ENCODE results near the gene ADGRL3.
A peak's percentile ranks its signal among the peaks of the same experiment; 100 is the strongest.

The ADGRL3 gene

GRCh38 chr4:61440321-61440720 lies 240.2 kb downstream of the ADGRL3 start:
- no peak overlapping the region for H3K4me2 ChIP-seq (ENCODE audit: low read length)
- DNase-seq: no peak
- H3K23ac ChIP-seq (ENCODE audit: low read length): no peak overlapping the region
- H3K14ac ChIP-seq (ENCODE audit: low read length): no peak overlapping the region
- no peak overlapping the region for H2BK5ac ChIP-seq (ENCODE audit: low read depth, low read length, poor library complexity)
- no peaks in the 10 kb centered on the region for H3K79me1 ChIP-seq (ENCODE audit: low read length)
- H3K4ac ChIP-seq (ENCODE audit: low read depth, low read length): no peak overlapping the region
- no peaks in the 10 kb centered on the region for H3K9me3 ChIP-seq (ENCODE audit: insufficient read depth, low read depth, low read length)
- H3K4me1 ChIP-seq (ENCODE audit: control insufficient read depth in 1 of 2, insufficient read depth in 2 of 2, low read length in 2 of 2): peaks cover 0 to 2% of the 10 kb centered on the region in 2 experiments
- H4K91ac ChIP-seq (ENCODE audit: low read depth, low read length): no peak overlapping the region
- H3K18ac ChIP-seq (ENCODE audit: low read length): no peak overlapping the region
- H3K79me2 ChIP-seq (ENCODE audit: control insufficient read depth, insufficient read depth, low read length, poor library complexity): no peaks in the 10 kb centered on the region
- no peak overlapping the region for H2AFZ ChIP-seq (ENCODE audit: insufficient read depth, low read length, poor library complexity)
- H2AK5ac ChIP-seq (ENCODE audit: low read length): no peak overlapping the region
- no peaks in the 10 kb centered on the region for H3K27me3 ChIP-seq (ENCODE audit: insufficient read depth, low read length)
- no peak overlapping the region for H4K12ac ChIP-seq (ENCODE audit: low read depth, low read length)
- no peak overlapping the region for H2BK12ac ChIP-seq (ENCODE audit: low read length)
- no CpG with 5 or more reads among the region's 4 CpGs for WGBS (ENCODE audit: extremely low coverage, insufficient coverage, insufficient read length)
- no peak overlapping the region for H3K4me3 ChIP-seq (ENCODE audit: low read depth, low read length)
- H3K27ac ChIP-seq (ENCODE audit: low read depth, low read length): no peak overlapping the region
- no peaks in the 10 kb centered on the region for H3K36me3 ChIP-seq (ENCODE audit: control insufficient read depth in 1 of 2, insufficient read depth in 2 of 2, low read length in 2 of 2)
- H3K9ac ChIP-seq (ENCODE audit: low read length): no peak overlapping the region
- H4K8ac ChIP-seq (ENCODE audit: low read depth, low read length): no peak overlapping the region
- H2BK120ac ChIP-seq (ENCODE audit: insufficient read depth, low read length, poor library complexity): no peak overlapping the region

- no peak overlapping the region for H3K4me2 ChIP-seq (ENCODE audit: low read length)
- no peak overlapping the region for H3K27ac ChIP-seq (ENCODE audit: low read depth, low read length)
- no peak overlapping the region for H4K12ac ChIP-seq (ENCODE audit: low read depth, low read length)
- no peak overlapping the region for H4K91ac ChIP-seq (ENCODE audit: low read depth, low read length)
- H3K27me3 ChIP-seq (ENCODE audit: insufficient read depth, low read length): no peaks in the 10 kb centered on the region
- H2AK5ac ChIP-seq (ENCODE audit: low read length): no peak overlapping the region
- H3K4me3 ChIP-seq (ENCODE audit: low read depth, low read length): no peak overlapping the region
- no peak overlapping the region for H3K14ac ChIP-seq (ENCODE audit: low read length)
- H3K4ac ChIP-seq (ENCODE audit: low read depth, low read length): no peak overlapping the region
- no peaks in the 10 kb centered on the region for H3K36me3 ChIP-seq (ENCODE audit: control insufficient read depth in 1 of 2, insufficient read depth in 2 of 2, low read length in 2 of 2)
- no peak overlapping the region for H2BK12ac ChIP-seq (ENCODE audit: low read length)
- H3K18ac ChIP-seq (ENCODE audit: low read length): no peak overlapping the region
- H2BK5ac ChIP-seq (ENCODE audit: low read depth, low read length, poor library complexity): no peak overlapping the region
- no peak for DNase-seq
- no peak overlapping the region for H3K23ac ChIP-seq (ENCODE audit: low read length)
- H3K9ac ChIP-seq (ENCODE audit: low read length): no peak overlapping the region
- H2AFZ ChIP-seq (ENCODE audit: insufficient read depth, low read length, poor library complexity): no peak overlapping the region
- H3K9me3 ChIP-seq (ENCODE audit: insufficient read depth, low read depth, low read length): no peaks in the 10 kb centered on the region
- H3K79me1 ChIP-seq (ENCODE audit: low read length): no peaks in the 10 kb centered on the region
- no peak overlapping the region for H4K8ac ChIP-seq (ENCODE audit: low read depth, low read length)
- H3K79me2 ChIP-seq (ENCODE audit: control insufficient read depth, insufficient read depth, low read length, poor library complexity): no peaks in the 10 kb centered on the region
- WGBS (ENCODE audit: extremely low coverage, insufficient coverage, insufficient read length): no CpG with 5 or more reads among the region's 2 CpGs
- H2BK120ac ChIP-seq (ENCODE audit: insufficient read depth, low read length, poor library complexity): no peak overlapping the region
- H3K4me1 ChIP-seq (ENCODE audit: control insufficient read depth in 1 of 2, insufficient read depth in 2 of 2, low read length in 2 of 2): peaks cover 0 to 2% of the 10 kb centered on the region in 2 experiments
Measured at GRCh38 chr4:61442936-61443335, 242.8 kb downstream of the ADGRL3 start.

GRCh38 chr4:61443813-61444510 lies 243.8 kb downstream of the ADGRL3 start:
- Histone ChIP-seq H3K9me3 (ENCODE audit: insufficient read depth, low read depth, low read length) (no peaks in the 10 kb centered on the region), H3K4me3 (ENCODE audit: low read depth, low read length) (no peak overlapping the region), H2AK5ac (ENCODE audit: low read length) (no peak overlapping the region), H2BK120ac (ENCODE audit: insufficient read depth, low read length, poor library complexity) (no peak overlapping the region), H3K27ac (ENCODE audit: low read depth, low read length) (no peak overlapping the region), H3K27me3 (ENCODE audit: insufficient read depth, low read length) (no peaks in the 10 kb centered on the region), H3K4me1 (ENCODE audit: control insufficient read depth in 1 of 2, insufficient read depth in 2 of 2, low read length in 2 of 2) (peaks cover 0 to 2% of the 10 kb centered on the region in 2 experiments), H3K4ac (ENCODE audit: low read depth, low read length) (no peak overlapping the region), H4K8ac (ENCODE audit: low read depth, low read length) (no peak overlapping the region), H3K4me2 (ENCODE audit: low read length) (no peak overlapping the region), H3K14ac (ENCODE audit: low read length) (no peak overlapping the region), H3K79me1 (ENCODE audit: low read length) (no peaks in the 10 kb centered on the region), H3K18ac (ENCODE audit: low read length) (no peak overlapping the region), H3K9ac (ENCODE audit: low read length) (no peak overlapping the region), H2BK5ac (ENCODE audit: low read depth, low read length, poor library complexity) (no peak overlapping the region), H2BK12ac (ENCODE audit: low read length) (no peak overlapping the region), H3K79me2 (ENCODE audit: control insufficient read depth, insufficient read depth, low read length, poor library complexity) (no peaks in the 10 kb centered on the region), H4K12ac (ENCODE audit: low read depth, low read length) (peak overlapping the region; percentile 54), H2AFZ (ENCODE audit: insufficient read depth, low read length, poor library complexity) (no peak overlapping the region), H4K91ac (ENCODE audit: low read depth, low read length) (no peak overlapping the region), H3K23ac (ENCODE audit: low read length) (no peak overlapping the region), H3K36me3 (ENCODE audit: control insufficient read depth in 1 of 2, insufficient read depth in 2 of 2, low read length in 2 of 2) (no peaks in the 10 kb centered on the region)
- WGBS (ENCODE audit: extremely low coverage, insufficient coverage, insufficient read length): no CpG with 5 or more reads among the region's 2 CpGs
- peak in 1 of 2 donors; percentile 58 for DNase-seq

GRCh38 chr4:61445374-61446063 lies 245.4 kb downstream of the ADGRL3 start:
- Histone ChIP-seq H3K27ac (ENCODE audit: low read depth, low read length) (no peak overlapping the region), H2AFZ (ENCODE audit: insufficient read depth, low read length, poor library complexity) (no peak overlapping the region), H3K4me3 (ENCODE audit: low read depth, low read length) (no peak overlapping the region), H3K4me2 (ENCODE audit: low read length) (no peak overlapping the region), H3K18ac (ENCODE audit: low read length) (no peak overlapping the region), H3K4me1 (ENCODE audit: control insufficient read depth in 1 of 2, insufficient read depth in 2 of 2, low read length in 2 of 2) (peaks cover 0 to 2% of the 10 kb centered on the region in 2 experiments), H3K4ac (ENCODE audit: low read depth, low read length) (no peak overlapping the region), H2BK120ac (ENCODE audit: insufficient read depth, low read length, poor library complexity) (no peak overlapping the region), H3K27me3 (ENCODE audit: insufficient read depth, low read length) (no peaks in the 10 kb centered on the region), H2BK5ac (ENCODE audit: low read depth, low read length, poor library complexity) (no peak overlapping the region), H4K91ac (ENCODE audit: low read depth, low read length) (no peak overlapping the region), H3K79me2 (ENCODE audit: control insufficient read depth, insufficient read depth, low read length, poor library complexity) (no peaks in the 10 kb centered on the region), H4K8ac (ENCODE audit: low read depth, low read length) (no peak overlapping the region), H2BK12ac (ENCODE audit: low read length) (no peak overlapping the region), H3K79me1 (ENCODE audit: low read length) (no peaks in the 10 kb centered on the region), H3K23ac (ENCODE audit: low read length) (no peak overlapping the region), H3K14ac (ENCODE audit: low read length) (no peak overlapping the region), H2AK5ac (ENCODE audit: low read length) (no peak overlapping the region), H4K12ac (ENCODE audit: low read depth, low read length) (no peak overlapping the region), H3K36me3 (ENCODE audit: control insufficient read depth in 1 of 2, insufficient read depth in 2 of 2, low read length in 2 of 2) (no peaks in the 10 kb centered on the region), H3K9me3 (ENCODE audit: insufficient read depth, low read depth, low read length) (no peaks in the 10 kb centered on the region), H3K9ac (ENCODE audit: low read length) (no peak overlapping the region)
- no peak for DNase-seq
- WGBS (ENCODE audit: extremely low coverage, insufficient coverage, insufficient read length): no CpG with 5 or more reads among the region's 2 CpGs

Data from trophoblast cell (in vitro differentiated cells and primary cell).